Measurements from ENCODE around the gene SYTL3.

- TF ChIP-seq CTCF (IDR thresholded peaks at IDR 0.05; ENCODE audit: borderline replicate concordance, extremely low read depth, low read length, poor library complexity, severe bottlenecking) (no peak), EZH2 (IDR thresholded peaks at IDR 0.05; ENCODE audit: borderline replicate concordance, low read depth, low read length, severe bottlenecking) (no peak)
Observed at GRCh38 chr6:158778005-158778527, 128.2 kb downstream of the SYTL3 start.
